Bone marrow (tissue), 2 donors: ENCODE results near the gene VCAN.

Experiments used
- DNase-seq, 2 donors: peaks; one replicate each; lab custom pipeline; 2025; lab: John Stamatoyannopoulos, UW

The VCAN gene

GRCh38 chr5:83531661-83532060 lies 60.1 kb downstream of the VCAN start:
- DNase-seq: no peak

GRCh38 chr5:83538786-83539462 lies 67.4 kb downstream of the VCAN start:
- peak in 1 of 2 donors; percentile 5 for DNase-seq

GRCh38 chr5:83539463-83539790 lies 67.9 kb downstream of the VCAN start:
- DNase-seq: no peak

- no peak for DNase-seq
These were observed 68.6 kb downstream of the VCAN start for GRCh38 chr5:83540105-83540504.

GRCh38 chr5:83540783-83541182 lies 69.2 kb downstream of the VCAN start:
- DNase-seq: no peak

GRCh38 chr5:83542839-83543238 lies 71.3 kb downstream of the VCAN start:
- DNase-seq: no peak

- no peak for DNase-seq
These were observed 72.4 kb downstream of the VCAN start for GRCh38 chr5:83543898-83544297.

- DNase-seq: no peak
These were observed 75.6 kb downstream of the VCAN start for GRCh38 chr5:83547161-83547560.

GRCh38 chr5:83547889-83548288 lies 76.3 kb downstream of the VCAN start:
- no peak for DNase-seq

GRCh38 chr5:83548581-83548980 lies 77.0 kb downstream of the VCAN start:
- DNase-seq: no peak

- no peak for DNase-seq
These were observed 77.5 kb downstream of the VCAN start for GRCh38 chr5:83549076-83549475.

- no peak for DNase-seq
These were observed 78.1 kb downstream of the VCAN start for GRCh38 chr5:83549674-83550073.

- no peak for DNase-seq
These were observed 80.3 kb downstream of the VCAN start for GRCh38 chr5:83551821-83552220.

- no peak for DNase-seq
These were observed 80.7 kb downstream of the VCAN start for GRCh38 chr5:83552275-83552674.

- DNase-seq: no peak
These were observed 81.5 kb downstream of the VCAN start for GRCh38 chr5:83553000-83553486.

- DNase-seq: no peak
These were observed 82.6 kb downstream of the VCAN start for GRCh38 chr5:83554133-83554532.

- no peak for DNase-seq
These were observed 83.1 kb downstream of the VCAN start for GRCh38 chr5:83554686-83555085.

GRCh38 chr5:83555263-83555662 lies 83.7 kb downstream of the VCAN start:
- no peak for DNase-seq

- DNase-seq: no peak
These were observed 84.6 kb downstream of the VCAN start for GRCh38 chr5:83556190-83556589.

GRCh38 chr5:83559118-83559785 lies 87.7 kb downstream of the VCAN start:
- DNase-seq: no peak

- no peak for DNase-seq
These were observed 90.6 kb downstream of the VCAN start for GRCh38 chr5:83562071-83562606.

- DNase-seq: no peak
These were observed 91.4 kb downstream of the VCAN start for GRCh38 chr5:83562791-83563557.

- DNase-seq: no peak
These were observed 92.1 kb downstream of the VCAN start for GRCh38 chr5:83563631-83564030.
